HL-60 (cell line): Measurements from ENCODE around the gene ARMS2.

ENCODE experiments used
- REST ChIP-seq: IDR thresholded peaks from 2 replicates; pipeline ENCODE4 v1.6.1; 2012; ENCODE audit warnings: low read depth; ENCODE audit not compliant: insufficient replicate concordance
- TF ChIP-seq, protein P1 (sequence below): IDR thresholded peaks from one replicate; pipeline ENCODE4 v1.5.1; 2011; ENCODE audit warnings: low read length, control low read depth, inconsistent platforms; ENCODE audit not compliant: insufficient read depth

DNA sequence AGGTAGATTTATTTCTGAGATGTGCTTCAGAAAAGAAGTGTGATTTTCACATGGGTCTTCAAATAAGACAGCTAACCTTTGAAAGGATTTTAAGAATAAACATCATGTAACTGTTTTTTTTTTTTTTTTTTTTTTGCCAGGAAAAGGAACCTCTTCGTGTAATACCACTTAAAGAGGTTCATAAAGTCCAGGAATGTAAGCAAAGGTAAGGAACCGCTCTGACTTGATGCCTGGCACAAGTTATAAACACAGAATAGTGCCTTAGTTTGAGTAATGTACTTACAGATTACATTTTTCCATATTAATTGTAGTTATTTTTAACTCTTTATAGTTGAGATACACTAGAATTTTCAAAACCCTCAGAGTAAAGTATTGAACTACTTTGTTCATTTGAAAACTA lies 30.4 kb upstream of the ARMS2 start:
- TF ChIP-seq, protein P1, sequence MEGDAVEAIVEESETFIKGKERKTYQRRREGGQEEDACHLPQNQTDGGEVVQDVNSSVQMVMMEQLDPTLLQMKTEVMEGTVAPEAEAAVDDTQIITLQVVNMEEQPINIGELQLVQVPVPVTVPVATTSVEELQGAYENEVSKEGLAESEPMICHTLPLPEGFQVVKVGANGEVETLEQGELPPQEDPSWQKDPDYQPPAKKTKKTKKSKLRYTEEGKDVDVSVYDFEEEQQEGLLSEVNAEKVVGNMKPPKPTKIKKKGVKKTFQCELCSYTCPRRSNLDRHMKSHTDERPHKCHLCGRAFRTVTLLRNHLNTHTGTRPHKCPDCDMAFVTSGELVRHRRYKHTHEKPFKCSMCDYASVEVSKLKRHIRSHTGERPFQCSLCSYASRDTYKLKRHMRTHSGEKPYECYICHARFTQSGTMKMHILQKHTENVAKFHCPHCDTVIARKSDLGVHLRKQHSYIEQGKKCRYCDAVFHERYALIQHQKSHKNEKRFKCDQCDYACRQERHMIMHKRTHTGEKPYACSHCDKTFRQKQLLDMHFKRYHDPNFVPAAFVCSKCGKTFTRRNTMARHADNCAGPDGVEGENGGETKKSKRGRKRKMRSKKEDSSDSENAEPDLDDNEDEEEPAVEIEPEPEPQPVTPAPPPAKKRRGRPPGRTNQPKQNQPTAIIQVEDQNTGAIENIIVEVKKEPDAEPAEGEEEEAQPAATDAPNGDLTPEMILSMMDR: no peak
- TF ChIP-seq REST: no peak
